ENCODE measurements around the gene IFNLR1.

- TF ChIP-seq CTCF (IDR thresholded peaks at IDR 0.05; ENCODE audit: insufficient read depth, low read length, poor library complexity, severe bottlenecking): no peak
- no peak for TF ChIP-seq EZH2phosphoT487 (conservative IDR thresholded peaks at IDR 0.05; ENCODE audit: low read length)
Observed at GRCh38 chr1:24235921-24236788, 49.1 kb upstream of the IFNLR1 start.

All from SU-DHL-6 (cell line).